KMS-11 (cell line): ENCODE results near the gene COL11A2.
A peak's percentile ranks its signal among the peaks of the same experiment; 100 is the strongest.

Experiments used
- H2AFZ ChIP-seq: fragments of 200-600 bp; sonication (generic); 2 replicates; pipeline ENCODE4 v1.6.1; 2016; ENCODE audit warnings: antibody characterized with exemption, mixed run types, low read depth
- H3K27ac ChIP-seq: fragments of 200-600 bp; sonication (generic); 2 replicates; pipeline ENCODE4 v1.6.1; 2016; ENCODE audit warnings: mild to moderate bottlenecking, mixed run types
- H3K27me3 ChIP-seq: fragments of 200-600 bp; sonication (generic); 2 replicates; pipeline ENCODE4 v1.6.1; 2017; ENCODE audit warnings: mild to moderate bottlenecking, low read depth, mixed run types, moderate library complexity; ENCODE audit not compliant: insufficient read depth
- H3K36me3 ChIP-seq: fragments of 200-600 bp; sonication (generic); 2 replicates; pipeline ENCODE4 v1.6.1; 2017; ENCODE audit warnings: mild to moderate bottlenecking, mixed run types; ENCODE audit not compliant: insufficient read depth
- H3K4me1 ChIP-seq: fragments of 200-600 bp; sonication (generic); 2 replicates; pipeline ENCODE4 v1.6.1; 2016; ENCODE audit warnings: mild to moderate bottlenecking, low read depth, mixed run types; ENCODE audit not compliant: poor library complexity, severe bottlenecking
- H3K4me2 ChIP-seq: fragments of 200-600 bp; sonication (generic); 2 replicates; pipeline ENCODE4 v1.7.0; 2016; ENCODE audit warnings: mild to moderate bottlenecking, mixed run types
- H3K4me3 ChIP-seq: fragments of 200-600 bp; sonication (generic); IDR thresholded peaks from 2 replicates; pipeline ENCODE4 v1.6.1; 2017; ENCODE audit warnings: low read depth, low read length, mixed read lengths; ENCODE audit not compliant: insufficient read depth
- H3K79me2 ChIP-seq: fragments of 200-600 bp; sonication (generic); 2 replicates; pipeline ENCODE4 v1.6.1; 2016; ENCODE audit warnings: low read depth, mixed run types; ENCODE audit not compliant: insufficient read depth
- H3K9ac ChIP-seq: fragments of 200-600 bp; sonication (generic); 2 replicates; pipeline ENCODE4 v1.6.1; 2016; ENCODE audit warnings: mild to moderate bottlenecking, mixed run types
- H4K20me1 ChIP-seq: fragments of 200-600 bp; sonication (generic); 2 replicates; pipeline ENCODE4 v1.6.1; 2016; ENCODE audit warnings: mild to moderate bottlenecking, mixed run types; ENCODE audit not compliant: insufficient read depth
- TF ChIP-seq, protein P1 (sequence below): fragments of 200-600 bp; sonication (generic); conservative IDR thresholded peaks from 2 replicates; pipeline ENCODE4 v1.6.1; 2017; ENCODE audit warnings: low read depth, mild to moderate bottlenecking, antibody characterized with exemption, low read length, moderate library complexity, mixed read lengths

COL11A2 gene

DNA sequence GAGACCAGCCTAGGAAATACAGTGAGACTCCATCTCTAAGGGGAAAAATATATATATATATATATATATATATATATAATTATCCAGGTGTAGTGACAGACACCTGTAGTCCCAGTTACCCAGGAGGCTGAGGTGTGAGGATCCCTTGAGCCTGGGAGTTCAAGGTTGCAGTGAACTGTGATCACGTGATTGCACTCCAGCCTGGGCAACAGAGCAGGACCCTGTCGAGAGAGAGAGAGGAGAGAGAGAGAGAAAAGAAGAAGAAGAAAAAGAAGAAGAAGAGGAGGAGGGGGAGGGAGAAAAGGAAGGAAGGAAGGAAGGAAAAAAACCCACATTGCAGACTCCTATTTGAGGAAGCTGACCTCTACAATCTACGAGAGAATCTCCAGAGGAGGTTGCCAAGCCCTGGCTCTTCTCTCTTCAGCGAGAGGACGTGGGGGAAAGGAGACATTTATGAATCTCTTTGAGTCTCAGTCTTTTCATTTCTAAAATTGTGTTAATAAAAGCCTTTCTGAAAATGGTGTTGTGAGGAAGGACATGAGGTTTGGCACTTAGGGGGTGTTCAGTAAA, 49.7 kb downstream of the COL11A2 start:
- Histone ChIP-seq H4K20me1 (no peaks in the 10 kb centered on the region), H3K79me2 (no peaks in the 10 kb centered on the region), H3K4me1 (no peaks in the 10 kb centered on the region), H3K27me3 (no peaks in the 10 kb centered on the region), H3K36me3 (no peaks in the 10 kb centered on the region), H3K27ac (no peak overlapping the region), H3K4me2 (no peak overlapping the region), H3K9ac (no peak overlapping the region), H2AFZ (no peak overlapping the region), H3K4me3 (no peak overlapping the region)
- TF ChIP-seq, protein P1, sequence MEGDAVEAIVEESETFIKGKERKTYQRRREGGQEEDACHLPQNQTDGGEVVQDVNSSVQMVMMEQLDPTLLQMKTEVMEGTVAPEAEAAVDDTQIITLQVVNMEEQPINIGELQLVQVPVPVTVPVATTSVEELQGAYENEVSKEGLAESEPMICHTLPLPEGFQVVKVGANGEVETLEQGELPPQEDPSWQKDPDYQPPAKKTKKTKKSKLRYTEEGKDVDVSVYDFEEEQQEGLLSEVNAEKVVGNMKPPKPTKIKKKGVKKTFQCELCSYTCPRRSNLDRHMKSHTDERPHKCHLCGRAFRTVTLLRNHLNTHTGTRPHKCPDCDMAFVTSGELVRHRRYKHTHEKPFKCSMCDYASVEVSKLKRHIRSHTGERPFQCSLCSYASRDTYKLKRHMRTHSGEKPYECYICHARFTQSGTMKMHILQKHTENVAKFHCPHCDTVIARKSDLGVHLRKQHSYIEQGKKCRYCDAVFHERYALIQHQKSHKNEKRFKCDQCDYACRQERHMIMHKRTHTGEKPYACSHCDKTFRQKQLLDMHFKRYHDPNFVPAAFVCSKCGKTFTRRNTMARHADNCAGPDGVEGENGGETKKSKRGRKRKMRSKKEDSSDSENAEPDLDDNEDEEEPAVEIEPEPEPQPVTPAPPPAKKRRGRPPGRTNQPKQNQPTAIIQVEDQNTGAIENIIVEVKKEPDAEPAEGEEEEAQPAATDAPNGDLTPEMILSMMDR: no peak

DNA sequence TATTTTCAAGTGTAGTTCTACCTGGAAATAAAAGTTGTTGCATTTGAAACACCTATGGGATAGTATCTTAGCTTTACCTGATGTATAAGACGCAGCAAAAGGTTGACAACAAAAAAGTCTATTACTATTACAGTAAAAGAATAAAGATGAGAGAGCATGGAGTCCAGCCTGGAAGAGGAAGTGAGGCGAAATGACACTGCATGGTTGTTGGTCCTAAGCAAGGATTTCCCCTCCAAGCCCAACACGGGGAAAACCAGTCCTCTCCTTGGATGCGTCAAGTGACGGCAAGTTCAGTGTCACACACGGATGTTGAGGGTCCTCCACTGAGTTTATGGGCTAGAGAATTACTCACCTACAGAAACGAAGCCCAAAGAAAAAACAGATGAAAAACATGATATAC, 51.7 kb downstream of the COL11A2 start:
- TF ChIP-seq, protein P1: no peak
- no peak overlapping the region for H3K4me2 ChIP-seq
- H3K36me3 ChIP-seq: no peaks in the 10 kb centered on the region
- no peaks in the 10 kb centered on the region for H3K4me1 ChIP-seq
- H3K79me2 ChIP-seq: no peaks in the 10 kb centered on the region
- no peak overlapping the region for H2AFZ ChIP-seq
- H3K9ac ChIP-seq: no peak overlapping the region
- no peak overlapping the region for H3K27ac ChIP-seq
- H3K4me3 ChIP-seq: no peak overlapping the region
- H4K20me1 ChIP-seq: no peaks in the 10 kb centered on the region
- no peaks in the 10 kb centered on the region for H3K27me3 ChIP-seq

DNA sequence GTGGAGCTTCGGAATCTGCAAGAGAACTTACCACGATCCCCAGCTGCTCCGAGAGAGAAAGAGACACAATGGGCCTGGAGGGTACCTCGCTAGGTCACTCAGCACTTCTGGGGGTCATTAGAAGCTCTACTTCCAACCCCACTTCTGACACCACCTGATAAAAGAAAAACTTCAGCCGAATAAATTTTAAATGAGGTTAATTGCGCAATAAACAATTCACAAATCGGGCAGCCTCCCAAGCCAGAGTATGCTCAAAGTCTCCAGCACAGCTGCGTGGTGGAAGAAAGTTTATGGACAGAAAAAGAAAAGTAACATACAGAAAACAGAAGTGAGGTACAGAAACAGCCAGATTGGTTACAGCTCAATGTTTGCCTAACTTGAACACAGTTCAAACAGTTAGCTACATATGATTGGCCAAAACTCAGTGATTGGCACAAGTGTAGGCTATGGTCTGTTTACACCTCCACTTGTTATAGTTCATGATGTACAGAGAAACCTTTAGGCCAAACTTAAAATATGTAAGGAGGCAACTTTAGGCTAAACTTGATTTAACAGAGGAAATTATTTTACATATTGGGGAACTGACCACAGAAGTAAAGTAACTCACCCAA, 52.6 kb downstream of the COL11A2 start:
- H3K27ac ChIP-seq: no peak overlapping the region
- H3K9ac ChIP-seq: no peak overlapping the region
- no peaks in the 10 kb centered on the region for H3K27me3 ChIP-seq
- no peak overlapping the region for H3K4me2 ChIP-seq
- H3K36me3 ChIP-seq: no peaks in the 10 kb centered on the region
- no peak overlapping the region for H2AFZ ChIP-seq
- H3K4me3 ChIP-seq: no peak overlapping the region
- H3K79me2 ChIP-seq: no peaks in the 10 kb centered on the region
- no peaks in the 10 kb centered on the region for H3K4me1 ChIP-seq
- TF ChIP-seq, protein P1: no peak
- H4K20me1 ChIP-seq: no peaks in the 10 kb centered on the region

DNA sequence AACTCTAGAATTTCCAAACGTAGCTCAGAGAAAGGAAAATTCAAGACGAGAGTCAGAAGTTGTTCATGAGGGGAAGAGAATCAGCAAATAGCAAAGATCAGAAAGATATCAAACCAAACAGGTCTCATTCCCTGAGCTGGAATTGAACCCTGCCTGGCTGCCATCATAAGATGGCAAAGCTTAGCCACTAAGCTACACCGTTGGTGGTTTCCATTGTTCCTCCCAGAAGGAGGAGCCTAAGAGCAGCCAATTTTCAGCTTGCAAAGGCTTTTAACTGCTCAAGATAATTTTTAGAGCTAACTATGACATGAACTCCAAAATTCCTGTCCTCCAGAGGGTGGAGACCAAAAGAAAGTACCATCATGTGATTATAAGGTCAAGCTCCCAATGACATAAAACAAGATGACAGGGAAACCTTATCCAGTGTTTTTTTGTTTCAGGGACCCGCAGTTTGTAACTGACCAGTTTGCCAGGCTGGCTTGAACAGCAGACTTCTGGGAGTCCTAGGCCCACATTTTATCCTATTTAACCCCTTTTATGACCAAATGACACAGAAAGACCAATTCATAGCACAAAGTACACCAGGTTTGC, 55.9 kb downstream of the COL11A2 start:
- TF ChIP-seq, protein P1: no peak
- H2AFZ ChIP-seq: peak overlapping the region; percentile 14; the same call in 1 of the 2 replicates
- H3K27me3 ChIP-seq: no peaks in the 10 kb centered on the region

More for the DNA sequence above, 55.9 kb downstream of the COL11A2 start:
- Histone ChIP-seq H3K36me3 (no peaks in the 10 kb centered on the region), H3K79me2 (no peaks in the 10 kb centered on the region), H4K20me1 (no peaks in the 10 kb centered on the region), H3K9ac (no peak overlapping the region), H3K4me2 (no peak overlapping the region), H3K4me1 (no peaks in the 10 kb centered on the region), H3K27ac (no peak overlapping the region), H3K4me3 (no peak overlapping the region)
